ENCODE measurements around the gene STK39. TPM values are rescaled to one million over a fixed set of nuclear protein-coding genes. Genes with fewer than 3 reads are reported as not detected.

Gene STK39
- polyA plus RNA-seq, 2 of the 4 experiments (the other 2 are of a cell fraction) = 14.2 to 27.2 TPM

- ChIA-PET CTCF (no interaction called here), POLR2A (no interaction called here)
- no peaks in the 10 kb centered on the region for H3K9me3 ChIP-seq
- H3K4me2 ChIP-seq = no peak overlapping the region
- 42% methylated on average over 5 of the region's 5 CpGs for WGBS (ENCODE audit: missing lambda C conversion rate)
- TF ChIP-seq TFCP2L1 (CRISPR knock-in tag; IDR thresholded peaks at IDR 0.05) = no peak
- TF ChIP-seq, protein P1, sequence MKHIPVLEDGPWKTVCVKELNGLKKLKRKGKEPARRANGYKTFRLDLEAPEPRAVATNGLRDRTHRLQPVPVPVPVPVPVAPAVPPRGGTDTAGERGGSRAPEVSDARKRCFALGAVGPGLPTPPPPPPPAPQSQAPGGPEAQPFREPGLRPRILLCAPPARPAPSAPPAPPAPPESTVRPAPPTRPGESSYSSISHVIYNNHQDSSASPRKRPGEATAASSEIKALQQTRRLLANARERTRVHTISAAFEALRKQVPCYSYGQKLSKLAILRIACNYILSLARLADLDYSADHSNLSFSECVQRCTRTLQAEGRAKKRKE (CRISPR knock-in tag; IDR thresholded peaks at IDR 0.05; ENCODE audit: low read depth) = no peak
- no peak for TF ChIP-seq MAX (IDR thresholded peaks at IDR 0.05)
- no peak for TF ChIP-seq KDM1A (IDR thresholded peaks at IDR 0.05; ENCODE audit: low read depth)
- no peak for TF ChIP-seq FOSB (CRISPR knock-in tag; IDR thresholded peaks at IDR 0.05)
- TF ChIP-seq FOSL2 (IDR thresholded peaks at IDR 0.05) = no peak
- no peak for TF ChIP-seq FOSL2 (CRISPR knock-in tag; IDR thresholded peaks at IDR 0.05)
- no peak for TF ChIP-seq RCOR1 (IDR thresholded peaks at IDR 0.05; ENCODE audit: low read depth, low read length)
- no peak for TF ChIP-seq ZNF302 (CRISPR knock-in tag; IDR thresholded peaks at IDR 0.05)
- no peak for TF ChIP-seq GATA3 (IDR thresholded peaks at IDR 0.05; ENCODE audit: borderline replicate concordance)
- TF ChIP-seq CHD2 (IDR thresholded peaks at IDR 0.05; ENCODE audit: low read length, partially characterized antibody) = no peak
- no peak for TF ChIP-seq EP300 (IDR thresholded peaks at IDR 0.05)
- no peak for TF ChIP-seq TP53 (CRISPR knock-in tag; IDR thresholded peaks at IDR 0.05)
- TF ChIP-seq SREBF2 (IDR thresholded peaks at IDR 0.05) = no peak
- TF ChIP-seq, protein P2, sequence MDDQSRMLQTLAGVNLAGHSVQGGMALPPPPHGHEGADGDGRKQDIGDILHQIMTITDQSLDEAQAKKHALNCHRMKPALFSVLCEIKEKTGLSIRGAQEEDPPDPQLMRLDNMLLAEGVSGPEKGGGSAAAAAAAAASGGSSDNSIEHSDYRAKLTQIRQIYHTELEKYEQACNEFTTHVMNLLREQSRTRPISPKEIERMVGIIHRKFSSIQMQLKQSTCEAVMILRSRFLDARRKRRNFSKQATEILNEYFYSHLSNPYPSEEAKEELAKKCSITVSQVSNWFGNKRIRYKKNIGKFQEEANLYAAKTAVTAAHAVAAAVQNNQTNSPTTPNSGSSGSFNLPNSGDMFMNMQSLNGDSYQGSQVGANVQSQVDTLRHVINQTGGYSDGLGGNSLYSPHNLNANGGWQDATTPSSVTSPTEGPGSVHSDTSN (IDR thresholded peaks at IDR 0.05) = no peak
- TF ChIP-seq POLR2AphosphoS2 (conservative IDR thresholded peaks at IDR 0.05; ENCODE audit: low read length) = no peak
- TF ChIP-seq CEBPB (IDR thresholded peaks at IDR 0.05) = no peak
- peaks cover 6% of the 10 kb centered on the region; the same call in 1 of the 3 replicates for H3K4me1 ChIP-seq
- H3K4me3 ChIP-seq = no peak overlapping the region
- FAIRE-seq = no peak
- DNase-seq (ENCODE audit: low read depth in 1 of 2, low spot score in 1 of 2) = no peak
- no peak overlapping the region for H3K27ac ChIP-seq
- ATAC-seq = no peak; a peak in 1 of 6 replicates
Observed at GRCh38 chr2:167981945-167982344, 265.4 kb downstream of the STK39 start.

- H3K4me2 ChIP-seq = no peak overlapping the region
- DNase-seq (ENCODE audit: low read depth in 1 of 2, low spot score in 1 of 2) = no peak
- ChIA-PET POLR2A (no interaction called here), CTCF (no interaction called here)
- WGBS (ENCODE audit: missing lambda C conversion rate) = 93% methylated on average over 4 of the region's 4 CpGs
- peaks cover 6% of the 10 kb centered on the region; the same call in 1 of the 3 replicates for H3K4me1 ChIP-seq
- no peak for FAIRE-seq
- no peak overlapping the region for H3K27ac ChIP-seq
- no peak for ATAC-seq
- H3K4me3 ChIP-seq = no peak overlapping the region
- no peaks in the 10 kb centered on the region for H3K9me3 ChIP-seq
- no peak for TF ChIP-seq ZFP36 (IDR thresholded peaks at IDR 0.05; ENCODE audit: borderline replicate concordance, partially characterized antibody)
- TF ChIP-seq REST (IDR thresholded peaks at IDR 0.05) = no peak
- TF ChIP-seq EHF (CRISPR knock-in tag; IDR thresholded peaks at IDR 0.05) = no peak
- TF ChIP-seq, protein P2 (IDR thresholded peaks at IDR 0.05) = no peak
- TF ChIP-seq CHD4 (IDR thresholded peaks at IDR 0.05; ENCODE audit: borderline replicate concordance) = no peak
- TF ChIP-seq RNF2 (IDR thresholded peaks at IDR 0.05; ENCODE audit: borderline replicate concordance, low read depth) = no peak
- TF ChIP-seq ZC3H11A (IDR thresholded peaks at IDR 0.05) = no peak
- TF ChIP-seq JUNB (IDR thresholded peaks at IDR 0.05) = no peak
- TF ChIP-seq CHD2 (IDR thresholded peaks at IDR 0.05; ENCODE audit: low read length, partially characterized antibody) = no peak
- no peak for TF ChIP-seq MYC (IDR thresholded peaks at IDR 0.05; ENCODE audit: borderline replicate concordance, low read length)
- no peak for TF ChIP-seq CEBPB (IDR thresholded peaks at IDR 0.05)
- TF ChIP-seq POLR2A (IDR thresholded peaks at IDR 0.05; ENCODE audit: low read length) = no peak
Observed at GRCh38 chr2:167980439-167980838, 267.0 kb downstream of the STK39 start.

All from A549 (cell line).